Midbrain (tissue), 1 donor: ENCODE results near the gene SMARCA5.

Experiments used
- DNase-seq: peaks from one replicate; lab custom pipeline; 2025; lab: John Stamatoyannopoulos, UW

Gene SMARCA5

DNA sequence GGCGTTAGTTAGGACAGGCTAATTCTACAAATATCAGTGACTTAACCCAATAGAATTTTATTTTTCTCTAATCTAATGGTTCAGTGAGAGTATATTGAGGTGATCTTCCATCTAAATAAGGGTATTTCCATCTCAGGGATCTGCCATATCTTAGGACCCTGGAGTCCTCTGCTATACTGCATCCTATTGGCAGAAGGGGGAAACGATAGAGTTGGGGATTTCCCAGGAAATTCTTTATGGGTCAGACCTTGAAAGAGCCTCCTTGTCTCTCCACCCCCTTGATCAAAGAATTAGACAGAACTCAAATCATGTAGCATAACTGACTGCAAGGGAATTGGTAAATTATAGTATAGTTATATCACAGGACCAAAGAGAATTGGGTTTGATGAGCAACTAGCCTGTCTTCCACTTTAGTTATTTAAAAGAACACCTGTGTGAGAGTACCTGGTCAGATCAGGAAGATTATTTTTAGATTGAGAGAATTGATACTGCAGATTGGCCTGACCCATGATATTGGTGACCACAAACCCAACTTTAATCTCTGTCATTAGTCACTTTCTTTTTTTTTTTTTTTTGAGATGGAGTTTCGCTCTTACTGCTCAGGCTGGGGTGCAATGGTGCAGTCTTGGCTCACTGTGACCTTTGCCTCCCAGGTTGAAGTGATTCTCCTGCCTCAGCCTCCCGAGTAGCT lies 25.6 kb downstream of the SMARCA5 start:
- DNase-seq: no peak

GRCh38 chr4:143539670-143540023 lies 26.1 kb downstream of the SMARCA5 start:
- no peak for DNase-seq

DNA sequence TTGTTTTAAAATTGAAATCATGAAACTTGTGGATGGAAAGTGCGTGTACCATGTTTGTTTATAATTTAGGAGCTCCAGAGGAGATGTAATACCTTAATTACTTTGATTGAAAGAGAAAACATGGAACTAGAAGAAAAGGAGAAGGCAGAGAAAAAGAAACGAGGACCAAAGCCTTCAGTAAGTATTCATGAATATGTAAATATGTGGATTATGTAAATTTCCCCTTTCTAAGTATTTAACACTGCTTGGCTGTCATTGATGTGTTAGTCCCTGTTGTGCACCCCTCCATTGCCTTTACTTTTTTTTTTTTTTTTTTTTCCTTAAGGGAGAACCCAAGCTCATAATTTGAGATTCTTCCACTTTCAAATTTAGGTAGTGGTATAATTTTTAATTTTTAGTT lies 36.4 kb downstream of the SMARCA5 start:
- DNase-seq: no peak

DNA sequence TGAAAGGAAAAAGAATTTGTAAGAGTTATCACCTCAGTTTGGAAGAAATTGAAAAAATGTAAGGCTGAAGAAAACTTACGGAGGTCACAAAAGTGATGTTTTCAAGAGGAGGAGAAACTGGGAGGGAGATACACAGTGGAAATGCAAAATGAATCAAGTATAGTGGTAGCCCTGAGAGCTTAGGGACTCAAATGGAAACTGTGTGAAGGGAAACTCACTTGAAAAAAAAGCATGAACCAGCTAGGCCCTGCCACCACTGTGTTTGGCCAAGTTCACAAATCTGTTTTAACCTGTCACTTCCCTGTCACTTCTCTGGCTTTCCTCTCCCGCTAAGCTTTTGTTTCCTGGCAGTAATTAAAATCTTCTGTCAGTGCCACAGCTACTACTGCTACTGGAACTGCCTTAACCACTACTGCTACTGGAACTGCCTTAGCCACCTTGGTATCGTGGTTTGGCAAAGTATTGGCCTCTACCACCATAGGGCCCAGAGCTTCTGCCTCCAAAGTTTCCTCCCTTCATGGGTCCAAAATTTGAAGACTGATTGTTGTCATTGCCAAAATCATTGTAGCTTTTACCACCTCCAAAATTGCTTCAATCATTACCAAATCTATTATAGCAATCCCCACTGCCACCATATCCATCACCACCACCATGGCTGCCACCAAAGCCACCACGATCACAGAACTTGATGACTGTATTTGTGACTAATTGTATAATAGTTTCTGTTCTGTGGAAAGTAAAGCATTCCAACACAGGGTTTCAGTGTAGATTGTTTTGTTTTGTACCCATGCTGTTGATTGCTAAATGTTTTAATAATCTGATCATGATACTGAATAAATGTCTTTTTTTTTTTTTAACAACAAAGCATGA lies 41.5 kb downstream of the SMARCA5 start:
- no peak for DNase-seq

GRCh38 chr4:143555676-143556075 lies 42.2 kb downstream of the SMARCA5 start:
- no peak for DNase-seq

DNA sequence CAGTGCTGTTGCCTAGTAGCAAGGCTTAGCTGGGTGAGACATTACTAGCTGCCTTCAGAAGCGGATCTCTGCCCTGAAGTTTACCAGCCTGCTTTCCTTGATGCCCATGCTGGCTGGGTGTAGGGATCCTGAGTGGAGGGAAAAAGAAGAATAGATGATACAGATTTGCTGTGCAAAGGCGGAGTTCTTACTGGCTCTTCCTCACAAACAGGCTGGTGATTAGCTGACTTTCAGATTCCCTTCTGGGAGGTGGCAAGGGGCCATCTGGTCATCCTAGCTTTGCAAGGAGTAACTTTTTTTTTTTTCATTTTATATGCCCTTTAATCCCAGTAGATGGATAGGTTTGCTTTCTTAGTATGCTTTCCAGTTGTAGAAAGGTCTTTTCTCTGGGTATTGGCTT lies 44.8 kb downstream of the SMARCA5 start:
- DNase-seq: no peak

DNA sequence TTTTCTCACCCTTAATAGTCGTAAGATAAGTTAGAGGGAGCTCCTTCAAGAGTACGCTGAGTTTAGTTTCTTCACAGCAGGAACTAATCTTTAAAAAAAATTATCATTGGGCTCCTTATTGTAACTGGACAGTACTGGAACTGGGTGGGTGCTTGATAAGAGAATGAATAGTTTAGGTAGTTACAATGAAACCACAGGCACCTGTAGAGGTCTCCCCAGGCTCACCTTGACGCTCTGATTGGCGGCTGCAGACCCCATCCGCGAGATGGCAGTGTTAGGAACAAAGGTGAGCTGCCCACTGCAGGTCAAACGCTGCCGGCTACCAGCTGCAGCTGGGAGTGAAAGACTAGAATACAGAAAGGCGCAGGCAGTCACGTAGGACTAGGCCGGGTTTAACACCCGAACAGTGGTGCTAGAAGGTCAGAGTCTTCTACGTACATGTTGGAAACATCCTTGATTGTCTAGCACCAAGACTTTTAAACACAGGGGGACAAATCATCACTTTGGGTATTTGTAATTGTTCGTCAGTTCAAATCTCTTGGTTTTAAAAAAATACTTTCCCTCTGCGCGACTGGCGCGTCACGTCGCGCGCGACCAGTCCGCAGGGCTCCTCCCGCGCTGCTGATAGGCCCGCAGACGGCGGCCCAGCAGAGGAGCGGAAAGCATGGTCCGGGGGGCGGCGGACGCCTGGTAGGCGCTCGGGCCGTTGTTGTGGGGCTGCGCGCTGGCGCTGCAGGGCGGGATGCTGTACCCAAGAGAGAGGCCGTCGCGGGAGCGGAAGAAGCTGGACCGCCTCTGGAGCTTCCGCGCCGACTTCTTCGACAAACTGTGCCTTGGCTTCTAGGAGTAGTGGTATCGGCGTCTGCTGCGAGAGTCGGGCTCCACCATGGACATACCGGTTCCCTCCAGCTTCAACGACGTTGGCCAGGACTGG lies 45.6 kb downstream of the SMARCA5 start:
- DNase-seq: peak; percentile 58

DNA sequence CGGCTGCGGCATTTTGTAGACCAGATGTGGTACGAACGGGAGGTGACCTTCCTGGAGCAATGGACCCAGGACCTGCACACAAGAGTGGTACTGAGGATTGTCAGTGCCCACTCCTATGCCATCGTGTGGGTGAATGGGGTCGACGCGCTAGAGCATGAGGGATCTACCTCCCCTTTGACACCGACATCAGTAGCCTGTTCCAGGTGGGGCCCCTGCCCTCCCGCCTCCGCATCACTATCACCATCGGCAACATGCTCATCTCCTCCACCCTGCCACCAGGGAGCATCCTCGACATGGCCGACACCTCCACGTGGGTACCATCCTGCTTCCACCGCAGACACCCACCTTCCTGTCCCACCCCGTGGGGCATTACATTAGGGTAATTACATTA lies 46.2 kb downstream of the SMARCA5 start:
- DNase-seq: no peak

DNA sequence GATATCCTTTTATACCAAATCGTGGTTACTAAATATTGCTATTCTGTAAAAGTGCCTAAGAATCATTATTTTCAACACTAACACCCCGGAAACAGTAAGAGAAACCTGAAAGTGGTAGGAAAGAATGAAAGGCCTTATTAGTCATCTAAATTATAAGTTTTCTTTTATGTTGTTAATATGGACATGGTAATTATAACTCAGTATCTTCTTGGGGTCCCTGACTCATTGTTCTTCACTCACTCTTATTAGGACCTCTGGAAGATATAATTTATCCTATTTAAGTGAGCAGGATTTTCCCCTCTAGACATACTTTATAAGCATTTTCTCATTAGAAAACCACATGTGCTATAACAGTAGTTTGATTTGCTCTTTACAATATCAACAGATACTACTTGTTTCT lies 51.0 kb downstream of the SMARCA5 start:
- DNase-seq: no peak

GRCh38 chr4:143575331-143575730 lies 61.8 kb downstream of the SMARCA5 start:
- DNase-seq: no peak

DNA sequence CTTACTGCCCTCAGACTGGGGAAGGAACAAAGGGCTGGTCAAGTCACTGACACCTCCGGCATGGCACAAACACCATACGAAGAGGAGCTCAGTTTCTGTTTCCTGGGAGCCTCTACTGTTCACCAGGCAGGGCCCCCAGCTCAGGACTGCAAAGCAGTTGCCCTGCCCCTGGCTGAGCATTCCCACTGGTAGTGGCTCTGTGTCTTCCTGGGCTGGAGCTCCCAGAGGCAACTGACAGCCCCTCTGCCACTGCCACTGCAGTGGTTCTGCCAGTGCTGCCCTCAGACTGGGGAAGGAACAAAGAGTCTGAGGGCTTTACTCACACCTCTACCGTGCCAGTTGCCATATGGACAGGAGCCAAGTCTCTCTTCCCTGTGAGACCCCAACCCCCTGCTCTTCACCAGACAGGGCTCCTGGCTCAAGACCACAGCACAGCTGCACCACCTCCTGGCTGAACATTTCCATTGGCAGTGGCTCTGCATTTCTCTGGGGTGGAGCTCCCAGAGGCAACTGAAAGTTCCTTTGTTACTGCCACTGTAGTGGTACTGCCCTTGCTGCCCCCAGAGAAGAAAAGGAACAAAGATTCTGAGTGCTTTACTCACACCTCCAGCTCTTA lies 67.9 kb downstream of the SMARCA5 start:
- no peak for DNase-seq

GRCh38 chr4:143585548-143585947 lies 72.0 kb downstream of the SMARCA5 start:
- DNase-seq: no peak

- no peak for DNase-seq
These were observed 72.6 kb downstream of the SMARCA5 start for GRCh38 chr4:143586080-143586479.

DNA sequence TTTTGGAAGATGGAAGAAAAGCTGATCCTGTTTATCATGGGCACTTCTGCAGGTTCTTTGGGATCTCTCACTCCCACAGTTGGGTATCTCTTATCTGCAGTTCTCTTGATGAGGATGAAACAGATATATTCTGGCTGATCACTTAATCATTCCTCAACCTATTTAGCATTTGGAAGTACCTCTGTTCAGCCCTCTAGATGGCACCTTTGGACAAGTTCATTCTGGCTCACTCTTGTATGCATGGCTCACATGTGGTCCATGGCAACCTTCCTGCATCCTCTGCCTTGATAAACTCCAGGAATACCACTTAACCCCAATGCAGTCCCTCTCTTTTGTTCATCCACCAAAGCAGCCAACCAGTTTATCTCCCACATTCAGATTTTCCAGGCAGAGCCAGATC lies 74.2 kb downstream of the SMARCA5 start:
- DNase-seq: no peak

DNA sequence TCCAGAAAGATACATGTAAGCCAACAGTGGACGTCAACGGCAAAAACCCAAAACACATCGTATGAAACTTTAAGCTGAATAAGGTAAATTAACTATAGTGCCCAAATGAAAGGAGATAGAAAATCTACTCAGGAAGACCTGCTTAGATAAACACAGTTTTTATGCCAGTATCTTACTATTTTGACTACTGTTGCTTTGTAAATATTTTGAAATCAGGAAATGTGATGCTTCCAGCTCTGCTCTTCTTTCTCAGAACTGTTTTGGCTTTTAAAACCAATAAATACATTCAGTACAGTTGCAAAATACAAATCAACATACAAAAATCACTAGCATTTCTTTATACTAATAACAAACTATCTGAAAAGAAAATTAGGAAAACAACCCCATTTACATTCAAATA lies 83.8 kb downstream of the SMARCA5 start:
- DNase-seq: no peak

DNA sequence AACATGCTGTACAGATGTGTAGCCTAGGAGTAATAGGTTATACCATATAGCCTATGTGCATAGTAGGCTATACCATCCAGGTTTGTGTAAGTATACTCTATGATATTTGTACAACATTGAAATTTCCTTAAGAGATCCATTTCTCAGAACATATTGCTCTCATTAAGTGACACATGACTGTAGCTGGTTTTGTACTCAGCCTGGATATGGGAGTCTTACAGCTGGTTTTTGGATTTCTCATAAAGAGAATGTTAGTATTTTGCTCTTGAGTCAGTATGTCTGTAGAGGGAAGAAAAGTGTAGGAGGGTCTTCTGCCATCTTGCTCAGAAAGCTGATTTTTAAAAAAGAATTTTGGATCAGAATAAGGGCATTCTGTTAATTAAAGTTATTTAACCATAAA lies 85.3 kb downstream of the SMARCA5 start:
- no peak for DNase-seq

DNA sequence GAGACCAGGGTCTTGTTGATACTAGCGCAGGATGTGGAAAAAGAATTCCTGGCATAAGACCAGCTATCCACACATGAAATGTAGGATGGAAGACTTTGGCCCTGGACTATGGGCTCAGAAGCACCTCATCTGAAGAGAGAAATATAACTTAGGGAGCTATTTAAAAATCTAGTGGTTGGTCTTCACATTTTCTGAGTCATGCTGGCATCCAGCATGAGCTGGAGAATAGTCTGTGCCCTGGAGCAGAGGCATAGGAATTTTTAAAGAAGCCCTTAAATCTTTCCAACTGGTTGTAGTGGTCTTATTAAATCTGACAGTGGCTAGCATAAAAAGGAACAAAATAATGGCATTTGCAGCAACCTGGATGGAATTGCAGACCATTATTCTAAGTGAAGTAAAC lies 86.3 kb downstream of the SMARCA5 start:
- DNase-seq: no peak

DNA sequence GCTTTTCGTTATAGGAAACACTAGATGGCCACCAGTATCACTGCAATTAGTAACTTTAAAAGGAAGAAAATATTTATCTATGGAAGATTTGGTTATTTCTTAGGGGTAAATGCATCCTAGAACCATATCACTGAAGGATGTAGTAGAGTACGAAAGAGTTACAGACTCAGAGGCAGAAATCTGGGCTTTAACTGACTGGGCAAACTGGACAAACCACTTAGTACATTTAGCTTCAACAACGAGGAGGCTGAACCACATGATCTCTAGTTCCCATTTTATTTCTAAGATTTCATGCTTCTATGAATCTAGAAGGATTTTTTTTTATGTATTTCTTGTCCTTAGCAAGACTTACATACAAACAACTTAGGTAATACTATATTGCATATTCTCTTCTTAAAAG lies 93.0 kb downstream of the SMARCA5 start:
- DNase-seq: no peak
